ENCODE data around the gene COMMD4.

The COMMD4 gene

DNA sequence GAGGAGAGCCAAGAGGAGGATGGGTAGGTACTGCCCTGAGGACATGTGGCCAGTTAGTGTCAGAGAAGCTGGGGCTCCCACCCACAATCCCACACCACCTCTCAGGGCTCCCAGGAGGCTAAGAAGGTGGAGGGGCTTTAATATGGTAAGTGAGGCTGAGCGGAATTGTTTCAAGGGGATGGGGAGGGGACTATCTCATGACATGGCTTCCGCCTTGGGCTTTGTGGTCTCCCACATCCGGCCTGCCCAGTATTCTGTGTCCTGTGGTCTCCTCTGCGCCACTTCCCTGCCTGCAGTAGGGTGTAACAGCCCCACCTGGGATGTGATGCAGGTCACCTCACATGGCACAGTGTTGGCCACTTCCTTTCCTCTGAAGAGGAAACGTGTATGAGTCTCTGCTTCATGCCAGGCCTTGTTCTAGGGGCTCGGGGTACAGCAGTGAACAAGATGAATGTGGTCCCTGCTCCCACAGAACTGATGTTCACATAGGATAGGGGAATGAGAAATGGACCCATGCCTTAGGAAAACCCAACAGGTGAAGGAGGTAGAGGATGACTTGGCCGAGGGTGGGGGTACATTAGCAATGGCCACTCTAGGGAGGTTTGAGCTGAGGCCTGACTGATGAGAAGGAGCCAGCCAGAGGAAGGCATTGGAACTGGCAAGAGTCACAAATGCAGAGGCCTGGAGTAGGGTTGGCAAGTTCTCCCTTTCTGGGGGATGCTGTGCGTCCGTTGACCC lies 14.2 kb downstream of the COMMD4 start:
- no peak overlapping the region for H3K4me3 ChIP-seq (ENCODE audit: low read length)
- DNase-seq (ENCODE audit: low read depth), result no peak
- TF ChIP-seq, protein P1, sequence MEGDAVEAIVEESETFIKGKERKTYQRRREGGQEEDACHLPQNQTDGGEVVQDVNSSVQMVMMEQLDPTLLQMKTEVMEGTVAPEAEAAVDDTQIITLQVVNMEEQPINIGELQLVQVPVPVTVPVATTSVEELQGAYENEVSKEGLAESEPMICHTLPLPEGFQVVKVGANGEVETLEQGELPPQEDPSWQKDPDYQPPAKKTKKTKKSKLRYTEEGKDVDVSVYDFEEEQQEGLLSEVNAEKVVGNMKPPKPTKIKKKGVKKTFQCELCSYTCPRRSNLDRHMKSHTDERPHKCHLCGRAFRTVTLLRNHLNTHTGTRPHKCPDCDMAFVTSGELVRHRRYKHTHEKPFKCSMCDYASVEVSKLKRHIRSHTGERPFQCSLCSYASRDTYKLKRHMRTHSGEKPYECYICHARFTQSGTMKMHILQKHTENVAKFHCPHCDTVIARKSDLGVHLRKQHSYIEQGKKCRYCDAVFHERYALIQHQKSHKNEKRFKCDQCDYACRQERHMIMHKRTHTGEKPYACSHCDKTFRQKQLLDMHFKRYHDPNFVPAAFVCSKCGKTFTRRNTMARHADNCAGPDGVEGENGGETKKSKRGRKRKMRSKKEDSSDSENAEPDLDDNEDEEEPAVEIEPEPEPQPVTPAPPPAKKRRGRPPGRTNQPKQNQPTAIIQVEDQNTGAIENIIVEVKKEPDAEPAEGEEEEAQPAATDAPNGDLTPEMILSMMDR (conservative IDR thresholded peaks at IDR 0.05; ENCODE audit: low read length), result no peak

DNA sequence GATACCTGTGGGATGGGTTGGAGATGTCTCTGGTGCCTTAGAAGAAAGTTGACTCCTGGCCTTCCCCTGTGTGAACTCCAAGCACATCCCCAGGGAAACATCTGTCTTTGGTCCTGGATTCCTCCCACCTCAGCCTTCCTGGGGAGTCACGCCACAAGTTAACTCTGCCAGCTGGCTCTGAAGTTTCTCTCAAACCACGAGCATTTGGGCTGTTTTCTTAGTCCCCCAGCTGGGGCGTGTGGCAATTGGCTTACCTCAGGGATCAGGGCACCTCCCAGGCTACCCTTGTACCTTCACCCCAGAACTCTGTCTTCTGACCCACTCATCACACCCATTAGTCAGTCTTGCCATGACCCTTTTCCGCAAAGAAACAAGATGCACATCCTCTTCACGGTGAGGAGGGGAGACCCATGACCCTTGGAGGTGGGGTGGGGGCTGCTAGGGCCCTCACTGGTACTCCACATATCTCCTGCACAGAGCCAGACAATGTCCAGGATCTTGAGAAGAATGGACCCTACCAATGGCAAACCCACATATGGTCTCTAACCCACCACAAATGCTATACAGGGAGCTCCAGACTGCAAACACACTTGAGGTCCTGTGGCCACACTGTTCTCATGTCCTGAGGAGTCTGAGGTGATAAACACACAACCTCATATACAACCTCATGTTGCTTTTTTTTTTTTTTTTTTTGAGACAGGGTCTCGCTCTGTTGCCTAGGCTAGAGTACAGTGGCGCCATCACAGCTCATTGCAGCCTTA lies 14.9 kb downstream of the COMMD4 start:
- no peak overlapping the region for H3K4me3 ChIP-seq (ENCODE audit: low read length)
- TF ChIP-seq, protein P1 (conservative IDR thresholded peaks at IDR 0.05; ENCODE audit: low read length), result no peak
- DNase-seq (ENCODE audit: low read depth), result peak; percentile 50

DNA sequence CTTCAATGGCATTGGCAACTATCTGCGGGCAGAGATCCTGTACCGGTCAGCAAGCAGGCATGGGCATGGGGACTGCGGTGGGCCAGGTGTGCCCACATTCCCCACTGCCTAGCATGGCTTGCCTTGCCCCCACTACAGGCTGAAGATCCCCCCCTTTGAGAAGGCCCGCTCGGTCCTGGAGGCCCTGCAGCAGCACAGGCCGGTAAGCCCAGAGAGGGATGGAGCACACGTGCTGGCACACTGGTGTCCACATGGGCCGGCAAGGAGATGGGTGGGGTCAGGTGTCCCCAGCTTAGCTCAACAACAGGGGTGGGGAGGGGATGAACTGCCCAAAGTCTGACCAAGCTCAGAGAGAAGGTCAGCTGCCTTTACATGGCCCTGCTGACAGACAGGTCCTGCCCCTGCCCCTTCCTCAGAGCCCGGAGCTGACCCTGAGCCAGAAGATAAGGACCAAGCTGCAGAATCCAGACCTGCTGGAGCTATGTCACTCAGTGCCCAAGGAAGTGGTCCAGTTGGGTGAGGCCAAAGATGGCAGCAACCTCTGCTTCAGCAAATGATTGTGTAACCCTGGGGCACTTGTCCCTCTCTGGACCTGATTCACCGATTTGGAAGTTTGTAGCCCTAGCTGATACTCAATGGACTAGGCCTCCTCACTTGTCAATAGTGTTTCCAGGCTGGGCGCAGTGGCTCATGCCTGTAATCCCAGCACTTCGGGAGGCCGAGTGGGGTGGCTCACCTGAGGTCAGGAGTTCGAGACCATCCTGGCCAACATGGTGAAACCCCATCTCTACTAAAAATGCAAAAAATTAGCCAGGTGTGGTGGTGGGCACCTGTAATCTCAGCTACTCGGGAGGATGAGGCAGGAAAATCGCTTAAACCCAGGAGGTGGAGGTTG lies 16.6 kb downstream of the COMMD4 start:
- no peak for DNase-seq (ENCODE audit: low read depth)
- no peak overlapping the region for H3K4me3 ChIP-seq (ENCODE audit: low read length)
- TF ChIP-seq, protein P1 (conservative IDR thresholded peaks at IDR 0.05; ENCODE audit: low read length), result no peak

DNA sequence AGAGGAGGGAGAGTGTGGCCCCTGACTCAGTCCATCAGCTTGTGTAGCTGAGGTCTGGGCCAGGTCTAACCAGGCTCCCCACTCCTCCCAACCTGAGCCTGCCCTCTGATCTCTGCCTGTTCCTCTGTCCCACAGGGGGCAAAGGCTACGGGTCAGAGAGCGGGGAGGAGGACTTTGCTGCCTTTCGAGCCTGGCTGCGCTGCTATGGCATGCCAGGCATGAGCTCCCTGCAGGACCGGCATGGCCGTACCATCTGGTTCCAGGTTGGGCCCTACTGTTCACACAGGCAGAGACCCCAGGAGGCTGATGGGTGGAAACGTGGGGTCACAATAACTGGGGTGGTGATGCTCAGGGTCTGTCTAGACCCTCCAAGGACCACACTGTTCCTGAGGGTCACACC lies 17.7 kb downstream of the COMMD4 start:
- no peak overlapping the region for H3K4me3 ChIP-seq (ENCODE audit: low read length)
- TF ChIP-seq, protein P1 (conservative IDR thresholded peaks at IDR 0.05; ENCODE audit: low read length), result no peak

DNA sequence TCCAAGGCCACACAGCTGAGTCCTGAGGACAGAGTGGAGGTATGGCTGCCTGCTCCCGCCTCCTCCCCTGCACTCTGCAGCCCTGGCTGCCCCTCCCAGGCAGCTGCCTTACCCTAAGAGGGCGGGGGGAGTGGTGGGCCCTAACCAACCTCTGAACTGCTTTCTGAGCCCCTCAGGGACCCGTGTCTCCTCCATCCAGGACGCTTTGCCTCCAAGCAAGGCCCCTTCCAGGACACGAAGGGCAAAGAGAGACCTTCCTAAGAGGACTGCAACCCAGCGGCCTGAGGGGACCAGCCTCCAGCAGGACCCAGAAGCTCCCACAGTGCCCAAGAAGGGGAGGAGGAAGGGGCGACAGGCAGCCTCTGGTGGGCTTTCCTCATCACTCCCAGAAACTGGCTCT lies 18.6 kb downstream of the COMMD4 start:
- TF ChIP-seq, protein P1 (conservative IDR thresholded peaks at IDR 0.05; ENCODE audit: low read length), result no peak
- no peak for DNase-seq (ENCODE audit: low read depth)
- H3K4me3 ChIP-seq (ENCODE audit: low read length), result no peak overlapping the region

More for the DNA sequence above, 17.7 kb downstream of the COMMD4 start:
- no peak for DNase-seq (ENCODE audit: low read depth)

DNA sequence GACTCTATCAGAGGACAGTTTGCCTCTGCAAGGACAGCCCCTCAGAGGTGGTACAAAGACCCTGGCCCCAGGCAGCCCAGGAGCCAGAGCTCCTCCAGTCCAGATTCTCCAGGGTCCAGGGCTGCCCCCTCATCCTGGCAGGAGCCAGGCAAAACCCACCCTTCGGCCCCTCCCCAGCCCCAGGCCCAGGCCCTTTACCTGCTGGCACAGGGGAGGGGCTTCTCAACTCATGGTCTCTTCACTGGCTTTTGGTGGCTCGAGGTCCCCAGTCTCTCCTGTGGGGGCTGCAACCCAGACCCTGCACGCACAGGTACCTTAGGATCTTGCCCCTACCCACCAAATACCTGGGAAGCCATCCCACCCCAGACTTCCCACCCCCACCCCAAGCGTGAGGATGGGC lies 19.5 kb downstream of the COMMD4 start:
- TF ChIP-seq, protein P1 (conservative IDR thresholded peaks at IDR 0.05; ENCODE audit: low read length), result no peak
- no peak overlapping the region for H3K4me3 ChIP-seq (ENCODE audit: low read length)
- DNase-seq (ENCODE audit: low read depth), result no peak

All from AG10803 (cell line).